B cell (primary cell): ENCODE data around the gene NOTUM. TPM values are rescaled to one million over a fixed set of nuclear protein-coding genes. Genes with fewer than 3 reads are reported as not detected.

Experiments used
- ATAC-seq: fragments of 200-7000 bp; cut with Tn5 transposase; one replicate; pipeline ENCODE4 v1.10.0; 2021; ENCODE audit warnings: low read depth, mild to moderate bottlenecking, moderate number of reproducible peaks, moderate library complexity
- CTCF ChIA-PET: fragments of 350-600 bp; sonication (Branson Sonifier 250); formaldehyde crosslinking; loops from one replicate; lab custom pipeline; 2021; ENCODE audit warnings: antibody characterized with exemption, inconsistent platforms; lab: Charles Lee
- POLR2A ChIA-PET: fragments of 350-600 bp; sonication (Branson Sonifier 250); formaldehyde crosslinking; loops from one replicate; lab custom pipeline; 2021; ENCODE audit warnings: antibody characterized with exemption; lab: Charles Lee
- DNase-seq: peaks from one replicate; pipeline ENCODE4 v3.0.0; 2013
- H2AFZ ChIP-seq: 2 replicates; pipeline ENCODE4 v1.6.1; 2012; ENCODE audit warnings: mild to moderate bottlenecking, low read depth, low read length; ENCODE audit not compliant: insufficient read depth, poor library complexity, severe bottlenecking
- H3K27ac ChIP-seq, 2 donors: 1 replicate in 1 of 2; 2 replicates in 1 of 2; pipeline ENCODE4 v1.5.1; 2012 to 2013; ENCODE audit warnings: low read length in 2 of 2, mild to moderate bottlenecking in 2 of 2, moderate library complexity in 1 of 2
- H3K27me3 ChIP-seq, 4 experiments: fragments of 200-600 bp in 1 of 4; sonication (generic) in 1 of 4; replicated peaks in 1 of 4; 1 replicate in 2 of 4; 2 replicates in 2 of 4; pipeline versions ENCODE4 v1.6.1 to v1.7.0; 2013 to 2016; ENCODE audit warnings: low read length in 3 of 4, mild to moderate bottlenecking in 2 of 4, mixed read lengths in 1 of 4, moderate library complexity in 1 of 4; ENCODE audit not compliant: insufficient read depth in 4 of 4, control insufficient read depth in 3 of 4; ENCODE audit errors: control extremely low read depth in 1 of 4
- H3K36me3 ChIP-seq, 2 experiments: replicated peaks in 1 of 2; 1 replicate in 1 of 2; 2 replicates in 1 of 2; pipeline versions ENCODE4 v1.6.1 to v1.7.1; 2013; ENCODE audit warnings: low read length in 1 of 2; ENCODE audit not compliant: insufficient read depth in 2 of 2, control insufficient read depth in 1 of 2; ENCODE audit errors: control extremely low read depth in 1 of 2, extremely low read depth in 1 of 2
- H3K4me1 ChIP-seq, 2 donors: fragments of 200-600 bp in 1 of 2; sonication (generic) in 1 of 2; 1 replicate in 1 of 2; 2 replicates in 1 of 2; pipeline versions ENCODE4 v1.5.1 to v1.6.1; 2013 to 2017; ENCODE audit warnings: low read length in 2 of 2; ENCODE audit not compliant: control insufficient read depth in 2 of 2, insufficient read depth in 2 of 2
- H3K4me2 ChIP-seq: replicated peaks from 2 replicates; pipeline ENCODE3; 2012; ENCODE audit warnings: mild to moderate bottlenecking, low read depth, low read length; ENCODE audit not compliant: poor library complexity, severe bottlenecking
- H3K4me3 ChIP-seq, 5 experiments: fragments of 200-600 bp in 1 of 5; sonication (generic) in 1 of 5; 1 replicate in 3 of 5; 2 replicates in 2 of 5; pipeline versions ENCODE4 v1.5.1 to v1.7.0; 2011 to 2016; ENCODE audit warnings: low read length in 4 of 5, mild to moderate bottlenecking in 4 of 5, low read depth in 2 of 5, control low read depth in 1 of 5, moderate library complexity in 1 of 5; ENCODE audit not compliant: insufficient read depth in 1 of 5; ENCODE audit errors: control extremely low read depth in 1 of 5, extremely low read depth in 1 of 5
- H3K79me2 ChIP-seq: fragments of 200-600 bp; sonication (generic); one replicate; pipeline ENCODE4 v1.6.0; 2016; ENCODE audit warnings: low read length; ENCODE audit not compliant: control insufficient read depth, insufficient read depth
- H3K9ac ChIP-seq: fragments of 200-600 bp; sonication (generic); 2 replicates; pipeline ENCODE4 v1.6.1; 2017; ENCODE audit warnings: mild to moderate bottlenecking, low read length, moderate library complexity
- H3K9me3 ChIP-seq, 3 donors: one replicate each; pipeline versions ENCODE4 v1.6.1 to v1.7.1; 2013; ENCODE audit warnings: low read length in 2 of 3; ENCODE audit not compliant: control insufficient read depth in 2 of 3, insufficient read depth in 1 of 3; ENCODE audit errors: control extremely low read depth in 1 of 3
- H4K20me1 ChIP-seq: 2 replicates; pipeline ENCODE4 v1.6.0; 2012; ENCODE audit warnings: mild to moderate bottlenecking, low read length; ENCODE audit not compliant: insufficient read depth, control insufficient read depth, poor library complexity, severe bottlenecking
- H3K27ac Mint-ChIP-seq: one replicate; pipeline ENCODE4 v1.8.0; 2021; ENCODE audit warnings: mixed read lengths
- H3K27me3 Mint-ChIP-seq: one replicate; pipeline ENCODE4 v1.8.0; 2021; ENCODE audit warnings: mixed read lengths
- H3K4me1 Mint-ChIP-seq: one replicate; pipeline ENCODE4 v1.8.0; 2021; ENCODE audit warnings: mixed read lengths
- H3K4me3 Mint-ChIP-seq: one replicate; pipeline ENCODE4 v1.8.0; 2021; ENCODE audit warnings: mixed read lengths
- H3K9me3 Mint-ChIP-seq: one replicate; pipeline ENCODE4 v1.8.0; 2022; ENCODE audit warnings: mixed read lengths; ENCODE audit not compliant: insufficient read depth
- CTCF ChIP-seq: fragments of 200-600 bp; IDR thresholded peaks from one replicate; pipeline ENCODE4 v1.8.0; 2022; ENCODE audit warnings: antibody characterized with exemption, mild to moderate bottlenecking
- EZH2 ChIP-seq: IDR thresholded peaks from 2 replicates; pipeline ENCODE4 v1.6.1; 2012; ENCODE audit warnings: borderline replicate concordance, low read depth, mild to moderate bottlenecking, moderate library complexity, low read length; ENCODE audit not compliant: insufficient read depth, poor library complexity, severe bottlenecking
- WGBS: methylation state at CpG from one replicate; pipeline ENCODE4 v1.1.5; 2013; ENCODE audit warnings: missing lambda C conversion rate; ENCODE audit not compliant: insufficient coverage; 5-methylcytosine and 5-hydroxymethylcytosine counted together
- intact Hi-C: fragments of 100-400 bp; cut with micrococcal nuclease; formaldehyde crosslinking; loops from one replicate; pipeline ENCODE4 v1.10.0; 2022
- polyA plus RNA-seq: library from polyadenylated mRNA; depleted of rRNA; stranded (reverse); fragments of >200 nt; gene quantifications from 2 replicates; pipeline ENCODE4 v1.2.3, GENCODE V29; 2012
- total RNA-seq, 2 donors: library from RNA; stranded (reverse); fragments of 120-200 nt in 1 of 2; gene quantifications; 1 replicate in 1 of 2; 2 replicates in 1 of 2; pipeline versions ENCODE4 v1.2.3 to v1.2.4, GENCODE V29; 2013 to 2022

Gene NOTUM
- total and polyA plus RNA-seq, 2 donors (not counting 1 experiment from before 2014, with no cell fraction given) = not detected

GRCh38 chr17:82007228-82007494, 46.2 kb upstream of the NOTUM start:
- H3K4me3 Mint-ChIP-seq = no peak overlapping the region
- H3K27ac ChIP-seq = no peak overlapping the region
- intact Hi-C loops = no loop called here
- no peak overlapping the region for H2AFZ ChIP-seq
- H4K20me1 ChIP-seq = no peaks in the 10 kb centered on the region
- no peak for DNase-seq
- no peaks in the 10 kb centered on the region for H3K4me1 Mint-ChIP-seq
- no peaks in the 10 kb centered on the region for H3K27me3 ChIP-seq
- ATAC-seq = no peak
- H3K27me3 Mint-ChIP-seq = no peaks in the 10 kb centered on the region
- peaks cover 3% of the 10 kb centered on the region for H3K79me2 ChIP-seq
- WGBS = 98% methylated on average over 5 of the region's 6 CpGs
- no peaks in the 10 kb centered on the region for H3K4me1 ChIP-seq
- TF ChIP-seq CTCF = no peak
- no peak for TF ChIP-seq EZH2
- H3K36me3 ChIP-seq = peaks cover 0 to 5% of the 10 kb centered on the region in 2 experiments
- H3K4me3 ChIP-seq = no peak overlapping the region
- CTCF ChIA-PET = no interaction called here
- no peak overlapping the region for H3K4me2 ChIP-seq
- POLR2A ChIA-PET = no interaction called here
- no peak overlapping the region for H3K27ac Mint-ChIP-seq
- no peaks in the 10 kb centered on the region for H3K9me3 ChIP-seq
- H3K9me3 Mint-ChIP-seq = no peaks in the 10 kb centered on the region
- H3K9ac ChIP-seq = no peak overlapping the region

GRCh38 chr17:82006468-82007227, 45.7 kb upstream of the NOTUM start:
- Mint-ChIP-seq H3K4me3 (no peak overlapping the region), H3K27me3 (no peaks in the 10 kb centered on the region), H3K27ac (no peak overlapping the region), H3K4me1 (no peaks in the 10 kb centered on the region), H3K9me3 (no peaks in the 10 kb centered on the region)
- Histone ChIP-seq H3K4me2 (no peak overlapping the region), H3K27ac (no peak overlapping the region), H3K27me3 (no peaks in the 10 kb centered on the region), H3K9me3 (no peaks in the 10 kb centered on the region), H3K79me2 (peaks cover 3% of the 10 kb centered on the region), H3K36me3 (peaks cover 0 to 2% of the 10 kb centered on the region in 2 experiments), H4K20me1 (no peaks in the 10 kb centered on the region), H2AFZ (no peak overlapping the region), H3K4me1 (no peaks in the 10 kb centered on the region), H3K9ac (no peak overlapping the region), H3K4me3 (no peak overlapping the region)
- no peak for DNase-seq
- POLR2A ChIA-PET = no interaction called here
- 95% methylated on average over 22 of the region's 24 CpGs for WGBS
- TF ChIP-seq CTCF = no peak
- TF ChIP-seq EZH2 = no peak
- CTCF ChIA-PET = no interaction called here
- intact Hi-C loops = no loop called here
- ATAC-seq = no peak
